ENCODE measurements around the gene GIPC3.

GIPC3 gene

DNA sequence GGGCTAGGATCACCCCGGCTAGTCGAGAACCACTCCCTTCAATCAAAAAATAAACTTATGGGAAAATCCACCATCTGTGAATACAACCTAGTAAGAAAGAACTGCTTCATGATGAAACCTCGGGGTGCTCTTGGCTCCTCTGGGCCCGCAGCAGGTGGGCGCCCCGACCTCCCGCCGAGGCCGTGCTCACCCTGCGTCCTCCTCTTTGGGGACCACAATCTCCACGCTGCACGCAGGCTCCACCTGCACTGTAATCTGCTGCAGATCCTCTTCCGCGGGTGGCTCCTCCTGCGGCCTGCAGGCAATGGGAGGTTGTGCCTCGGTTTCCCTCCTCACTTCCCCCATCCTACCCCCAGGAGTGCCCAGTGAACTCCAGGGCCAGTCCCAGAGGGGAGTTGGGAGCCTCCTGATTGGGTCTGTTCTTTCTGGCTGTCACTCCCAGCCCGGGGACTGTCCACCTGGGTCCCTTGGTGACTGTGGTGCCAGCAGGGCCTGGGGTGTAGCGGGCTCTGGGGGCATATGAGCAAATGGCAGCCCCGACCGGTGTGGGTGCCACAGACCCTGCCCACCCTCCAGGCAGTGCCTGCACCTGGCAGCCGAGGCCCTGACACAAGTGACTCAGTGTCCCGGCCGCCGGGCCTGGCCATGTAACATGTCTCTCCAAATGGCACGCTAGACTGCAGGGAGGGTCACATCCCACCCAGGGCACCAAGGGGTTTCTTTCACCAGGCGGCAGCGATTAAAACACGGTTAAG lies 56.4 kb downstream of the GIPC3 start:
- no peak for DNase-seq

- DNase-seq: no peak
These were observed 57.0 kb downstream of the GIPC3 start for GRCh38 chr19:3642296-3642695.
